SW 1271 (cell line): ENCODE measurements around the gene CALN1.
"Not testable (repeated sequence)": the region's sequence is repeated elsewhere in the genome, so short reads cannot be mapped to it uniquely, and the experiment has no call there.

ENCODE experiments used
- DNase-seq, 2 experiments: peaks; one replicate each; lab custom pipeline; 2025; lab: John Stamatoyannopoulos, UW

The CALN1 gene

DNA sequence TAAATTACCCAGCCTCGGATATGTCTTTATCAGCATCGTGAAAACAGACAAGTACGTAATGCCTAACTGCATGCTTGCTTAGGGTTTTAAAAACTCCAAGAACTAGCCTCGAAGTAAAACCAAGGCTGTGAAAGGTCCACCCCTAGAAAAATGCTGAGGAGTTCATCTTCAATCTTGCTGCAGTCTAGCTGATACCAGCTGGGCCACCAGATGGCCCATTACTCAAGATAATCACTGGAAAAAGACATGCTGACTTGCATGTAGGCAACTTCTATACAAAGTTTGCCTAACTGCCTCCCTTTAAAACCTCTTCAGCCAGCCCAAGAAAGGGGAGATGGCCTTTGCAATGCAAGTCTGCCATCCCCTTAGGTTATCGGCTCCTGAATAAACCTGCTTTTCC is 666.1 kb downstream of the CALN1 start:
- DNase-seq: no peak

DNA sequence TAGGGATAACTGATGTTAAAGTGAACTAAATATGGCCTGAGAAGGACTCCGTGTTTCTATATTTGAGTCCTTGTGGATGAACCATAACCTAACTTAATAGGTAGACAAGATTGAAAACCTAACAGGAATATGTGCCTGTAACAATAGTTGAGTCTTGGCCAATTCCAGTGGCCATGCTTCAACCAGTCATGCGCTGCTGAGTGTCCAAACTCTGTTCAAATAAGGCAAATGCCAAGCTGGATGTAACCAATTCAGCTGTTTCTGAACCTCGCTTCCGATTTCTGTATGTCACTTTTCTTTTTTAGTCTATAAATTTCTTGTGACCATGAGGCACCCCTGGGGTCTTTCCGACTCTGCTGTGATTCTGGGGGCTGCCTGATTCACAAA is 672.0 kb downstream of the CALN1 start:
- no peak for DNase-seq

DNA sequence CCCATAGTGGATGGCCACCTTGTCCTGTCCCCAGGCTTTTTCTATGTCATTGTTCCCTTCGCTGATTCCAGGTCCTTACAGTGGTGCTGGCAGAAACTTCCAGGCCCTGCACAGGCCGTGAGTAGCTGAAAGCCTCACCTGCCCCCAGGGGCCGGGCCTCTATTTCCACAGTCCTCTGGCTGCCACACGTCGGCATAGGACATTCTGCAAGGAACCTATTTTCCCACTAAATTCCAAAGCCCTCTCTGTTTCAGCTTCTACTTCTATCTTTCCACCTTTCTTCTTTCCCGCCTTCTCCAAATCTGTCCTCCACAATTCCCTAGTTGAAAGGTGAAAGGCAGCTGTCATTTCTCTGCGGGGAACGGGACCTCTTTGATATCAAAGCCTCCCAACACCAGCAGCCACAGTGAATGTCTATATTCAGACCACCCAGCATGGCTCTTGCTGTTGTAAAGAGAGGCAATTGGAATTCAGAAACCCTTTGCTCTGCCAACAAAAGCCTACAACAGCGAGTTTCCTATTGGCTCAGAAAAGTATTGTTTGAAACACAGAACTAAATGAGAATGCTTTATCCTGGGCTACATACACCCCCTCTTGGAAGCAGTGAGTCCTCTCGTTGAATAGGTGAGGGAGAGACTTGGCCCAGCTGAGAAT is 672.5 kb downstream of the CALN1 start:
- DNase-seq: no peak

DNA sequence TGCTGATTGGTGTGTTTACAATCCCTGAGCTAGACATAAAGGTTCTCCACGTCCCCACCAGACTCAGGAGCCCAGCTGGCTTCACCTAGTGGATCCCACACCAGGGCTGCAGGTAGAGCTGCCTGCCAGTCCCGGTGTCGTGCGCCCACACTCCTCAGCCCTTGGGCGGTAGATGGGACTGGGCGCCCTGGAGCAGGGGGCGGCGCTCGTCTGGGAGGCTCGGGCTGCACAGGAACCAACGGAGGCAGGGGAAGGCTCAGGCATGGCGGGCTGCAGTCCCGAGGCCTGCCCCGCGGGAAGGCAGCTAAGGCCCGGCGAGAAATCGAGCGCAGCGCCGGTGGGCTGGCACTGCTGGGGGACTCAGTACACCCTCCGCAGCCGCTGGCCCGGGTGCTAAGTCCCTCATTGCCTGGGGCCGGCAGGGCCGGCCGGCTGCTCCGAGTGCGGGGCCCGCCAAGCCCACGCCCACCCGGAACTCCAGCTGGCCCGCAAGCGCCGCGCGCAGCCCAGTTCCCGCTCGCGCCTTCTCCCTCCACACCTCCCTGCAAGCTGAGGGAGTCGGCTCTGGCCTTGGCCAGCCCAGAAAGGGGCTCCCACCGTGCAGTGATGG is 674.1 kb downstream of the CALN1 start:
- not testable (repeated sequence) for DNase-seq

DNA sequence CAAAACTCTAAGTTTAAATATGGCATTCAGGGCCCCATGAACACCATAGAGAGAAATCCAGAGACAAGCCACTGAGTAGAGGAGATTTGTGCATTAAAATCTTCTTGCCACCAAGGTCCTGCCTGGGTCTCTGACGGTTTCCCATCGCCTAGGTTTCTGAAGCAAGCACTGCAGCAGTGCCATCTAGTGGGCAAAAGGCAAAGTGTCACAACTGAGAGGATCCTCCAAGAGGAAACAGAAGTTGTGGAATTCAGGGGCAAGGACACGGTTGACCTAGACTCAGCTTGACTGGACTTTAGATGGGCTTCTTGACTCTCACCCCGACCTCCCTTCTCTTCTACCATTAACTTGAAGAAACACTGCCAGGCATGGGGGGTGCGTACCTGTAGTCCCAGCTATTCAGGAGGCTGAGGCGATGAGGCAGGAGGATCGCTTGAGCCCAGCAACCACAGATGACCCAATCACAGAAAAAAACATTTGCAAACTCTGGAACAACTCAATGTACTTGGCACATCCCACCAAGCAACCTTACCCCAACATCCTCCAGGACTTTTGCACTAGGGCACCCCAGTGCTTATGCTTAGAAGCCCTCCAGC is 676.1 kb downstream of the CALN1 start:
- DNase-seq: peak; percentile 6 to 28

GRCh38 chr7:71733107-71733870 is 678.8 kb downstream of the CALN1 start:
- DNase-seq: peak; percentile 12 to 56

DNA sequence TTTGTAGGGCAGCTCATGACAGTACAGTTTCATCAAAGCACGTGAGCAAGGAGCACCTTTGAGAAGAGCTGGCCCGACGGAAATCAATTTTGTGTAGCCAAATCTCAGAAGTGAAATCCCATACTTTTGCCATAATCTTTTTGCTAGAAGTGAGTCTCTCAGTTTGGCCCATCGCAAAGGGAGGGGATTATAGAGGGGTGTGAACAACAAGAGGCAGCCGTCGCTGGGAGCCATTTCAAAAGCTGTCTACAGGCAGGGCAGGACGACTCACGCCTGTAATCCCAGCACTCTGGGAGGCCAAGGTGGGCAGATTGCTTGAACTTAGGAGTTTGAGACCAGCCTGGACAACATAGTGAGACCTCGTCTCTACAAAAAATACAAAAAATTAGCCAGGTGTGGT is 680.4 kb downstream of the CALN1 start:
- no peak for DNase-seq
